Endothelial cell of umbilical vein (primary cell): ENCODE data around the gene LGI1. TPM values are rescaled to one million over a fixed set of nuclear protein-coding genes. Genes with fewer than 3 reads are reported as not detected.

Experiments used
- BruUV-seq: library from RNA; stranded (reverse); fragments of 400-500 nt; replicated peaks from 2 replicates; lab custom pipeline; 2021; lab: Mats Ljungman, UMichigan
- CTCF ChIA-PET: fragments of 300-600, 350-600 bp; sonication (Branson Sonifier 250); formaldehyde crosslinking; loops from one replicate; lab custom pipeline; 2021; ENCODE audit warnings: antibody characterized with exemption, inconsistent platforms; lab: Charles Lee
- POLR2A ChIA-PET: fragments of 300-600, 350-600 bp; sonication (Branson Sonifier 250); formaldehyde crosslinking; loops from one replicate; lab custom pipeline; 2021; ENCODE audit warnings: antibody characterized with exemption, inconsistent platforms; lab: Charles Lee
- DNase-seq: peaks from one replicate; pipeline ENCODE4 v3.0.0-alpha.2; 2011; ENCODE audit warnings: low read depth, low spot score
- FAIRE-seq: peaks from 2 replicates; lab custom pipeline; 2011; peaks lifted over from hg19 to GRCh38; lab: Jason Lieb, UNC
- H2AFZ ChIP-seq: 2 replicates; pipeline ENCODE4 v1.6.0; 2012; ENCODE audit warnings: low read depth, low read length, control low read depth, inconsistent platforms
- H3K27ac ChIP-seq: 2 replicates; pipeline ENCODE4 v1.5.1; 2011; ENCODE audit warnings: low read depth, mild to moderate bottlenecking, control low read depth, low read length, moderate library complexity; ENCODE audit not compliant: insufficient read depth
- H3K27me3 ChIP-seq, 2 experiments: 2 replicates each; pipeline versions ENCODE4 v1.6.0 to v1.6.1; 2011; ENCODE audit warnings: low read length in 2 of 2, mixed read lengths in 1 of 2; ENCODE audit not compliant: control insufficient read depth in 2 of 2, insufficient read depth in 2 of 2
- H3K36me3 ChIP-seq, 2 experiments: 2 replicates in 1 of 2; 3 replicates in 1 of 2; pipeline ENCODE4 v1.5.1; 2011; ENCODE audit warnings: low read length in 2 of 2, mild to moderate bottlenecking in 1 of 2, moderate library complexity in 1 of 2; ENCODE audit not compliant: control insufficient read depth in 2 of 2, insufficient read depth in 2 of 2; ENCODE audit errors: extremely low read depth in 1 of 2
- H3K4me1 ChIP-seq: 3 replicates; pipeline ENCODE4 v1.5.1; 2011; ENCODE audit warnings: mild to moderate bottlenecking, low read length; ENCODE audit not compliant: control insufficient read depth, insufficient read depth; ENCODE audit errors: extremely low read depth
- H3K4me2 ChIP-seq: 2 replicates; pipeline ENCODE4 v1.6.1; 2011; ENCODE audit warnings: low read length, control low read depth, mixed read lengths; ENCODE audit not compliant: insufficient read depth
- H3K4me3 ChIP-seq, 3 experiments: fragments of 200-600 bp in 1 of 3; sonication (generic), shearing (Covaris generic) in 1 of 3; replicated peaks in 1 of 3; 2 replicates each; pipeline ENCODE4 v1.5.1; 2011 to 2016; ENCODE audit warnings: control low read depth in 3 of 3, low read length in 3 of 3, mild to moderate bottlenecking in 2 of 3, inconsistent platforms in 1 of 3, low read depth in 1 of 3, moderate library complexity in 1 of 3; ENCODE audit not compliant: insufficient read depth in 1 of 3
- H3K79me2 ChIP-seq: 2 replicates; pipeline ENCODE4 v1.6.0; 2012; ENCODE audit warnings: low read length, inconsistent platforms; ENCODE audit not compliant: control insufficient read depth, insufficient read depth
- H3K9ac ChIP-seq: replicated peaks from 2 replicates; pipeline ENCODE3; 2011; ENCODE audit warnings: low read length, control low read depth; ENCODE audit not compliant: insufficient read depth; ENCODE audit errors: extremely low read depth
- H3K9me1 ChIP-seq: replicated peaks from 3 replicates; pipeline ENCODE4 v1.6.0; 2011; ENCODE audit warnings: mild to moderate bottlenecking, low read length; ENCODE audit not compliant: control insufficient read depth, insufficient read depth; ENCODE audit errors: extremely low read depth
- H3K9me3 ChIP-seq: replicated peaks from 2 replicates; pipeline ENCODE4 v1.5.1; 2012; ENCODE audit warnings: low read length, inconsistent platforms; ENCODE audit not compliant: control insufficient read depth, insufficient read depth
- H4K20me1 ChIP-seq: replicated peaks from 2 replicates; pipeline ENCODE3; 2011; ENCODE audit warnings: mild to moderate bottlenecking, low read length; ENCODE audit not compliant: control insufficient read depth, insufficient read depth; ENCODE audit errors: extremely low read depth
- CTCF ChIP-seq, 2 donors: IDR thresholded peaks; 1 replicate in 1 of 2; 2 replicates in 1 of 2; pipeline ENCODE4 v1.5.1; 2011; ENCODE audit warnings: low read length in 2 of 2, mild to moderate bottlenecking in 2 of 2, moderate library complexity in 2 of 2, control low read depth in 1 of 2, inconsistent platforms in 1 of 2, low read depth in 1 of 2; ENCODE audit not compliant: insufficient read depth in 1 of 2; ENCODE audit errors: extremely low read depth in 1 of 2
- EZH2 ChIP-seq: IDR thresholded peaks from 2 replicates; pipeline ENCODE4 v1.6.1; 2012; ENCODE audit warnings: borderline replicate concordance, low read depth, mild to moderate bottlenecking, moderate library complexity, low read length, inconsistent platforms; ENCODE audit not compliant: severe bottlenecking
- FOS ChIP-seq: IDR thresholded peaks from 2 replicates; pipeline ENCODE4 v1.6.1; 2011; ENCODE audit warnings: mild to moderate bottlenecking, low read length, moderate library complexity, borderline replicate concordance; ENCODE audit not compliant: insufficient read depth
- GATA2 ChIP-seq: IDR thresholded peaks from 2 replicates; pipeline ENCODE4 v1.7.0; 2011; ENCODE audit warnings: low read depth, mild to moderate bottlenecking, moderate library complexity, mixed read lengths, low read length; ENCODE audit not compliant: insufficient read length, insufficient read depth
- JUN ChIP-seq: IDR thresholded peaks from 2 replicates; pipeline ENCODE4 v1.6.1; 2011; ENCODE audit warnings: borderline replicate concordance, low read depth; ENCODE audit not compliant: insufficient read length, insufficient read depth
- MAX ChIP-seq: IDR thresholded peaks from 2 replicates; pipeline ENCODE4 v1.6.1; 2011; ENCODE audit not compliant: insufficient read depth, insufficient read length
- MYC ChIP-seq: IDR thresholded peaks from one replicate; pipeline ENCODE4 v1.6.1; 2011; ENCODE audit warnings: mild to moderate bottlenecking, low read depth, low read length
- POLR2A ChIP-seq: IDR thresholded peaks from 2 replicates; pipeline ENCODE4 v1.6.1; 2012; ENCODE audit warnings: low read depth, mild to moderate bottlenecking, control low read depth, low read length
- POLR2AphosphoS5 ChIP-seq: IDR thresholded peaks from 2 replicates; pipeline ENCODE4 v1.6.1; 2012; ENCODE audit warnings: low read depth, mild to moderate bottlenecking, control low read depth, low read length, moderate library complexity; ENCODE audit not compliant: insufficient read depth
- dilution Hi-C: fragments of 300-500 bp; cut with MboI; formaldehyde crosslinking; loops from one replicate; pipeline ENCODE4 v1.15.0; 2019; ENCODE audit warnings: low sequenced_read_pairs; ENCODE audit not compliant: extremely low pct_ligation_motif_present
- intact Hi-C: fragments of 100-400 bp; cut with micrococcal nuclease; formaldehyde crosslinking; loops from one replicate; pipeline ENCODE4 v1.10.0; 2022
- polyA plus RNA-seq, 4 experiments: library from polyadenylated mRNA; depleted of rRNA in 3 of 4; stranded (reverse) in 3 of 4; unstranded in 1 of 4; fragments of >200 nt; gene quantifications; 2 replicates each; pipeline versions ENCODE4 v1.2.1 to v1.2.3, GENCODE V29; 2011 to 2012; ENCODE audit warnings: missing spikeins in 1 of 4
- total RNA-seq: library from RNA; stranded (reverse); gene quantifications from 2 replicates; pipeline ENCODE4 v1.2.3, GENCODE V29; 2021

The LGI1 gene
- total and polyA plus RNA-seq, 2 donors (not counting 3 experiments of a cell fraction or from before 2014, with no cell fraction given): not detected

GRCh38 chr10:93715345-93715744 is 42.4 kb upstream of the LGI1 start:
- Histone ChIP-seq H3K79me2 (no peaks in the 10 kb centered on the region), H3K4me3 (no peak overlapping the region), H3K9ac (no peak overlapping the region), H3K27me3 (peaks cover 1 to 3% of the 10 kb centered on the region in 2 experiments), H3K4me2 (no peak overlapping the region), H3K9me1 (no peaks in the 10 kb centered on the region), H4K20me1 (no peaks in the 10 kb centered on the region), H3K4me1 (no peaks in the 10 kb centered on the region), H2AFZ (no peak overlapping the region), H3K9me3 (no peaks in the 10 kb centered on the region), H3K27ac (no peak overlapping the region), H3K36me3 (no peaks in the 10 kb centered on the region)
- TF ChIP-seq MAX (no peak), FOS (no peak), MYC (no peak), POLR2A (no peak), POLR2AphosphoS5 (no peak), EZH2 (no peak), JUN (no peak), CTCF (IDR thresholded peaks at IDR 0.05; ENCODE audit: extremely low read depth in 1 of 2, insufficient read depth in 1 of 2, low read depth in 1 of 2, low read length in 2 of 2) (no peak), GATA2 (no peak)
- POLR2A ChIA-PET: no interaction called here
- intact Hi-C loops (no loop called here), dilution Hi-C loops (no loop called here)
- FAIRE-seq (no peak), DNase-seq (no peak)
- CTCF ChIA-PET: interaction anchor here (1.0 kb wide), 1 partner anchor 13 kb away, joined by 3 read pairs; the partner anchor contains the start of gene FRA10AC1
- no TSS peak for BruUV-seq
